GM18868 (cell line): ENCODE measurements around the gene GRIP2.
"Not testable (repeated sequence)": the region's sequence is repeated elsewhere in the genome, so short reads cannot be mapped to it uniquely, and the experiment has no call there.

Experiments used
- ATAC-seq: cut with Tn5 transposase; IDR thresholded peaks from one replicate; pipeline ENCODE4 v1.9.1; 2021; ENCODE audit warnings: mild to moderate bottlenecking, moderate library complexity; ENCODE audit not compliant: unreplicated experiment

Gene GRIP2

GRCh38 chr3:14522768-14523167 lies 17.4 kb downstream of the GRIP2 start:
- no peak for ATAC-seq

GRCh38 chr3:14522129-14522691 lies 17.9 kb downstream of the GRIP2 start:
- no peak for ATAC-seq

GRCh38 chr3:14521611-14522010 lies 18.5 kb downstream of the GRIP2 start:
- ATAC-seq: no peak

- no peak for ATAC-seq
These were observed 19.2 kb downstream of the GRIP2 start for GRCh38 chr3:14520967-14521366.

GRCh38 chr3:14520149-14520548 lies 20.0 kb downstream of the GRIP2 start:
- no peak for ATAC-seq

- no peak for ATAC-seq
These were observed 20.7 kb downstream of the GRIP2 start for GRCh38 chr3:14519406-14519805.

GRCh38 chr3:14518893-14519292 lies 21.2 kb downstream of the GRIP2 start:
- no peak for ATAC-seq

- ATAC-seq: no peak
These were observed 21.7 kb downstream of the GRIP2 start for GRCh38 chr3:14518432-14518802.

- no peak for ATAC-seq
These were observed 22.3 kb downstream of the GRIP2 start for GRCh38 chr3:14517601-14518431.

- no peak for ATAC-seq
These were observed 23.3 kb downstream of the GRIP2 start for GRCh38 chr3:14516738-14517345.

- ATAC-seq: not testable (repeated sequence)
These were observed 24.6 kb downstream of the GRIP2 start for GRCh38 chr3:14515526-14515925.

GRCh38 chr3:14514323-14514720 lies 25.8 kb downstream of the GRIP2 start:
- no peak for ATAC-seq

GRCh38 chr3:14513566-14514322 lies 26.4 kb downstream of the GRIP2 start:
- ATAC-seq: no peak

- no peak for ATAC-seq
These were observed 27.2 kb downstream of the GRIP2 start for GRCh38 chr3:14512942-14513327.

GRCh38 chr3:14512281-14512941 lies 27.7 kb downstream of the GRIP2 start:
- ATAC-seq: no peak

- ATAC-seq: no peak
These were observed 28.4 kb downstream of the GRIP2 start for GRCh38 chr3:14511623-14512280.

GRCh38 chr3:14510838-14511622 lies 29.1 kb downstream of the GRIP2 start:
- no peak for ATAC-seq

- ATAC-seq: no peak
These were observed 30.4 kb downstream of the GRIP2 start for GRCh38 chr3:14509796-14510100.

GRCh38 chr3:14508966-14509795 lies 31.0 kb downstream of the GRIP2 start:
- no peak for ATAC-seq
